ENCODE data around the gene IL9.

Gene IL9

DNA sequence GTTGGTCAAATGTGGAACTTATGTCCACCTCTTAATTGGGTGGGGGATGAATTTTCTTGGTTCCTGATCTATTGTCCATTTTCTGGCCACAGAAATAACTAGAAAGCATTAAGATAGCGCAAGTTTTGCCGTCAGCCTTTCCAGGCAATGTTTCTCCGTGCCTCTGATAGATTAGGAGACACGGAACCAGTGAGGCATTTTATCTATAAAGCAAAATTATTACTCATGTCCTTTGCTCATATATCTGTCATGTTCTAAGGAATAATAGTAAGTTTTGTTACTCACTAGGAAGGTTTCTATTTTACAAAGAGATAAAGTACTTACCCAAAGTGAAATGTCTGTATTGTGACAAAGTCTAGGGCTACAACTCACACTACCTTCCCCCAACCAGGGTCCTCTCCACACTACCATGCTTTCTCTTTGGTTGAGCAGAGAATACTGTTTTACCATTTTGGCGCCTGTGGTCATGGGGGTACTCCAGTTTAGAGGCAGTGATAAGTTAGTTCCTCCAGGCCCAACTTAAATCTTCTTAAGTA lies 19.9 kb upstream of the IL9 start:
- TF ChIP-seq, protein P1, sequence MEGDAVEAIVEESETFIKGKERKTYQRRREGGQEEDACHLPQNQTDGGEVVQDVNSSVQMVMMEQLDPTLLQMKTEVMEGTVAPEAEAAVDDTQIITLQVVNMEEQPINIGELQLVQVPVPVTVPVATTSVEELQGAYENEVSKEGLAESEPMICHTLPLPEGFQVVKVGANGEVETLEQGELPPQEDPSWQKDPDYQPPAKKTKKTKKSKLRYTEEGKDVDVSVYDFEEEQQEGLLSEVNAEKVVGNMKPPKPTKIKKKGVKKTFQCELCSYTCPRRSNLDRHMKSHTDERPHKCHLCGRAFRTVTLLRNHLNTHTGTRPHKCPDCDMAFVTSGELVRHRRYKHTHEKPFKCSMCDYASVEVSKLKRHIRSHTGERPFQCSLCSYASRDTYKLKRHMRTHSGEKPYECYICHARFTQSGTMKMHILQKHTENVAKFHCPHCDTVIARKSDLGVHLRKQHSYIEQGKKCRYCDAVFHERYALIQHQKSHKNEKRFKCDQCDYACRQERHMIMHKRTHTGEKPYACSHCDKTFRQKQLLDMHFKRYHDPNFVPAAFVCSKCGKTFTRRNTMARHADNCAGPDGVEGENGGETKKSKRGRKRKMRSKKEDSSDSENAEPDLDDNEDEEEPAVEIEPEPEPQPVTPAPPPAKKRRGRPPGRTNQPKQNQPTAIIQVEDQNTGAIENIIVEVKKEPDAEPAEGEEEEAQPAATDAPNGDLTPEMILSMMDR (IDR thresholded peaks at IDR 0.05; ENCODE audit: insufficient read depth, low read depth, low read length, missing control alignments), result no peak
- DNase-seq (ENCODE audit: low read depth), result no peak

DNA sequence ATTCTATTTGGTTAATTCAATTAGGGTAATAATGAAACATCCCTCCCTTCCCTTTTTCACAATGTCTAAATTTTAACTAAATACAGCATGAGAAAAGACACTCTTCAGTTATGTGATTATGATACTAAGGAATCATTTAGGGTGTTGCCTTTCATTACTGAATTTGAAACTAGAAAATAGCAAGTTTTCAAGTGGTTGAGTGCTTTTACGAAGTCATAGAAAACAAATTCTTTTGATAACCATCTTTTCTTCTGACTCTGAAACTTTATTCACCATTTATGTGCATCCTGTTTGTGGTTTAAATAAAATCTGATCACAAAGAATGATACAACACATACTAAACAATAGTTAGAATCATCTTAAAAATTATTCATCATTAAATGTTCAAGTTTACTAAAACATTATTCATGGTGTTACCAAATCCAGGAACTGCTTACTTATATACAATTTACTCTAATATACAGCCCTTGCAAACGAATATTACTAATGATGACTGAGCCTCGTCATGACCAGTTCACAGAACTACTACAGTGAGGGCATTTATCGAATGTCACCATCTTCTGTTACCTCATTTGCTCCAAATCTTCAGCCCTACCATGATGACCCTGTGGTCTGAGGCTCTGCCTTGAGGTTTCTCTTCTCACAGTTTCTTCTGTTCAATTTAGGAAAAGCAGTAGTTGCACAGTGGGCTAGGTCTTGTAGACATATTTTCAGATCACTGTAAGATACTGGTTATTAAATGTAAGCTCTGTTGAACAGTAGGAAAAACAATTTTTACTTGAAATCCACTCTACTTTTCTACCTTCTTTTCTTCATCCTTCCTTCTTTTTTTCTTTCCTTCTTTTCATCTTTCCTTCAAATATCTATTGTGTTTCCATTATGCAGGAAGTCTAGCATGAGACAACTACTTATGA lies 18.3 kb upstream of the IL9 start:
- TF ChIP-seq, protein P1 (IDR thresholded peaks at IDR 0.05; ENCODE audit: insufficient read depth, low read depth, low read length, missing control alignments), result no peak
- H3K4me3 ChIP-seq (ENCODE audit: low read depth, low read length), result no peak overlapping the region
- DNase-seq (ENCODE audit: low read depth), result no peak

More for the DNA sequence above, 19.9 kb upstream of the IL9 start:
- H3K4me3 ChIP-seq (ENCODE audit: low read depth, low read length), result no peak overlapping the region

DNA sequence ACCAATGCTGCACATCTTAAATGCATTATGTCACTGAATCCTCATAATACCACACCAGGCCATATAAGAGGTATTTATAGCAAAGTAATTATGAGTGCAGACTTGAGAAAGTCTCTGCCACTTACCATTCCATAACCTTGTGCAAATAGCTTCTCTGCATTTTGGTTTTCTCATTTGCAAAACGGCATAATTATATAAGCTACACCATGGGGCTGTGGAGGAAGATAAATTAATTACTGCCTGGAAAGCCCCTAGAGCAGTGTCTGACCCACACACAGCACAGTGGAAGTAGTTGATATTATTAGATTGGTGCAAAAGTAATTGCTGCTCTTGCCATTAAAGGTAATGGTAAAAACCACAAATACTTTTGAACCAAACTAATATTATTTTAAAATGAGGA lies 9.5 kb upstream of the IL9 start:
- H3K4me3 ChIP-seq (ENCODE audit: low read depth, low read length), result no peak overlapping the region
- DNase-seq (ENCODE audit: low read depth), result no peak
- TF ChIP-seq, protein P1 (IDR thresholded peaks at IDR 0.05; ENCODE audit: insufficient read depth, low read depth, low read length, missing control alignments), result no peak

DNA sequence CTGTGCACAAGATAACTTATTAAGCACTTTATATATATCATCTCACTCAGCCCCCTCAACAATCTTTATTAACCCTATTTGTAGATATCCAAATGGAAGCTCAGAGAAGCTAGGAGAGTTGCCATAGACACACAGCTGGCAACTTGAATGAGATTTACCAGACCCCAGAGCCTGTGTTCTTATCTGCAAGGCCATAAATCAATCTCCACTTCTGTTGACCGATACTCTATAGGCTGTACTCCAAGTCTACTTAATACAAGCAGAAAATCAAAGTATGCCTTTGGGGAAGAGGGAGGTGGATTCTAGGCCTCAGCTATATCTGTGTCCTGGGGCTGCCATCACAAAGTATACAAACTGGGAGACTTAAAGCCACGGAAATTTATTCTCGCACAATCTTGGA lies 6.0 kb upstream of the IL9 start:
- TF ChIP-seq, protein P1 (IDR thresholded peaks at IDR 0.05; ENCODE audit: insufficient read depth, low read depth, low read length, missing control alignments), result no peak
- no peak overlapping the region for H3K4me3 ChIP-seq (ENCODE audit: low read depth, low read length)
- DNase-seq (ENCODE audit: low read depth), result no peak

DNA sequence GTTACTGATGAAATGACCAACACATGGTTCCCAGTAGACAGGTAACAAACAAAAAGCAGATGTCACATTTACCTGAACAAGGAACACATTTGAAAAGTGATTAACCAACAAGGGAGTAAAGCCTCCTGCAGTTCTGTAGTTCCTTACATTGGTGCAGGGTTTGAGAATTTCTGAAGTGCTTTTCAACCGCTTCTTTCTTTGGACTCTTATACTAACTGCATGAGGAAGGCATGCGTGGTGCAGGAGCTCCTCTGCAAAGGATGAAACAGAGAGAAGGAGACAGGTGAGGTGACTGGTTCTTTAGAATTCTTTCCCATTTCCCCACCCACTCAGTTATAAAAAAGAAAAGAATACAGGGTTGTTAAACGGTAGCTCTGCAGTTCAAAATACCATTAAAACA lies 4.6 kb upstream of the IL9 start:
- TF ChIP-seq, protein P1 (IDR thresholded peaks at IDR 0.05; ENCODE audit: insufficient read depth, low read depth, low read length, missing control alignments), result no peak

DNA sequence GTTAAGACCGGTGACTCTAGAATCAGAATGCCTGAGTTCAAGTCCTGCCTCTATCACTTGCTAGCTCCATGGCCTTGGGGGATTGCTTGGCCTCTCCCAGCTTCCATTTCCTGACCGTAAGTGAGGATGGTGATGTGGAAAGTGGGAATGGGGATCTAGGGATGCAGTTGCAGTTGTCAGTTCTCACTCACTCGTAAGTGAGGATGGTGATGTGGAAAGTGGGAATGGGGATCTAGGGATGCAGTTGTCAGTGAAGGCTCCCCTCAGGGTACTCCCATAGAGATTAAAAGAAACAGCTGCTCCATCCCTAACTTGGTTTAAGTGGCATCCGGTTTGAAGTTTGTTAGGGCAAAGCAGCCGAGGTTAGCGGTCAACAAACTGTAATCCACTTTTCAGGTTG lies 3.0 kb upstream of the IL9 start:
- no peak for DNase-seq (ENCODE audit: low read depth)
- H3K4me3 ChIP-seq (ENCODE audit: low read depth, low read length), result no peak overlapping the region
- TF ChIP-seq, protein P1 (IDR thresholded peaks at IDR 0.05; ENCODE audit: insufficient read depth, low read depth, low read length, missing control alignments), result no peak

More for the DNA sequence above, 4.6 kb upstream of the IL9 start:
- DNase-seq (ENCODE audit: low read depth), result no peak
- H3K4me3 ChIP-seq (ENCODE audit: low read depth, low read length), result no peak overlapping the region

Data from GM12865 (cell line).